Stimulated activated CD8-positive, alpha-beta memory T cell treated with anti-CD3 and anti-CD28 coated beads, Interleukin-2, amount 100 ng/mL, for 1 hour (primary cell): ENCODE data around the gene NEGR1.
"Not testable (repeated sequence)": the region's sequence is repeated elsewhere in the genome, so short reads cannot be mapped to it uniquely, and the experiment has no call there.

Experiments used
- DNase-seq, 2 donors: peaks; one replicate each; pipeline ENCODE4 v3.0.0-alpha.2; 2020; ENCODE audit warnings: low read depth in 2 of 2

Gene NEGR1

DNA sequence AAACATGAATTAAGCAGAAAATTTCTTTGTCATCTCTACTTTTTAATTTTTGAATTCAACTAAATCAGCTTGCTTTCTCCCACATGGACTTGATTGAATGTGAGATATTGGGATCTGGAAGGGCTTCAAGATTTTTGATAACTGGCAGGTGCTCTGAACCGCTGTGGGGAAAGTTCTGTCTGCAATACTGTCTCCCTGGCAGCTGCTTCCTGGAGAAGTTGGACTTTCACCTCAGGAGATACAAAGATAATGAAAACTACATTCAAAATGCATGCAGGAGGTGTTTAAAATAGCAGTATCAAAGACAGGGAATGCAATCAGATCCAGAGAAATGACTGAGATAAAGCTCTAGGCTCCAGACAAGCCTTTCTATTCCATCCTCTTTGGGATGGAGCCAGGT is 338.3 kb downstream of the NEGR1 start:
- no peak for DNase-seq

DNA sequence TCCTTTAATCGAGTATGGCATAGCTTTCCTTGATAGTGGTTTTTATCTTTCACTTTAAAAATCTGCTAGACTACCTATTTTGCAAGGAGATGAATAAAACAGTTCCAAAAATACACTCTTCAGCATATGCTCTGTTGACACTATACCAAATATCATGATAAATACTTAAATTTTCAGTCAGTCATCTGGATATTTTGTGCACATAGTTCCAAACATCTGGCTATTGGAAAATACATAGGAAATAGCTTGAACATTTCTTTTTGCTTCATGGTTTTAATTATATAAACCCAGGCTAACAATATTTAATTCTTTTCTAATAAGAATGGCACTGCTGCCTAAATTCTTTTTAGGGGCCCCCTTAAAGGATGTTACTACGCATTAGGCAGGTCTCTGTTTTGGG is 342.1 kb downstream of the NEGR1 start:
- DNase-seq = no peak

- no peak for DNase-seq
Measured at GRCh38 chr1:71930511-71930910, 351.8 kb downstream of the NEGR1 start.

- DNase-seq = no peak
Measured at GRCh38 chr1:71921935-71922559, 360.3 kb downstream of the NEGR1 start.

DNA sequence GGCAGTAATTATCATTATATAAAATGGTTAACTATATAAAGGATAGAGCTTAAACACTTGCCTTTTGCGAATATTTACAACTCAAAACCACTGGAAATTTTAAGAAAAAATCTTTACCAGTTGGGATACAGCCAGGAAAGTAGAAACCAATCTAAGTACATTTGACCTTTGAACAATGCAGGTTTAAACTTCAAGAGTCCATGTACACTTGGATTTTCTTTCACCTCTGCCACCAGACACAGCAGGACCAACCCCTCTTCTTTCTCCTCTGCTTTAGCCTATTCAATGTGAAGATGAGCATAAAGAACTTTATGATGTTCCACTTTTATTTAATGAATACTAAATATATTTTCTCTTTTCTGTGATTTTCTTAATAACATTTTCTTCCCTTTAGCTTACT is 361.1 kb downstream of the NEGR1 start:
- no peak for DNase-seq

DNA sequence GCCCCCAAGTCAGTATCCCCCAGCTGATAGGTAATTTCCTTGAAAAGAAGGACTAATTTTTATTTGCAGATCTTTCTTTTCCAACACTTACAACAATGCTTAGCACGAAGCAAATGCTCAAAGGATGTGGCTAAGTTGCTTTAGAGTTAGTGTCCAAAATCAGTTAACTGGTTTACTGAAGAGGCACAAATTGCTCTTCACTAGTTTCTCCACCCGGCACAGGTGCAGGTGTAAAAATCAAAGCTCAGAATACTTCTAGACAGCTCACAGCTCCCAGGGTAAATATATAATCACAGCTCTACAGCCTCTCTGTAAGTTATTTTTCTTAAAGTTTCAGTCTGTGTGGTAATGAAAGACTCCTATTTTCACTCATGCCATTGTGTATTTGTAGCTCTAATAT is 361.8 kb downstream of the NEGR1 start:
- DNase-seq = no peak

DNA sequence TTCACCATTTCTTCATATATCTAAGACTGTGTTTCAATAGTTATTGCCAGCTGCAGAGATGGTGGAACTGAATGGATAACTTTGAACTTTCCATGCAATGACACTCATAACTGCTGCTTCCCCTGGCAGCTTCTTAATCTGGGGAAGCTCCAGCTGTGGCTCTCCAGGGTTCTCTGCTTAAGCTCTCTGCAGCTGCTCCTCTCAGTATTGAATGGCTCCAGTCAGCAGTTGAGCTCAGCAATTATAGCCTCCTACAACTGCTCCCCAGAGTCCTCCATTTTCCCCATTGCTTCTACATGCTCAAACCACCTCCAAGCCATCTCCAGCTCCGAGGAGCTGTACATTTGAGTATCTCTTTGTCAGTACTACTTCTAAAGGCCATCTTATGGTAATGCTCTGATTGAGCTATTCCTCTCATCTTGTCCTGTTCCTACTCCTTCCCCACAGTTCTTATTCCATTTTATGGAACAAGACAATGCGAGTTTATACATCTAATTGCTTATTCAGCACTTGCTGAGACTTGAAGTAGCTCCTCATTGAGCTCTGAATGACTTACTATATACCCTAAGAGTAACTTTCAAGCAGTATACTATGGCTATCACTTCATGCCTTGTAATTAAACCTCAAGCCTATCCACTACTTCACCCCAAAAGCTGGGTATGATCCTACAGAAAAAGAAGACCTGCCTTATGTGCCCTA is 362.4 kb downstream of the NEGR1 start:
- no peak for DNase-seq

- DNase-seq = no peak
Measured at GRCh38 chr1:71918630-71919029, 363.7 kb downstream of the NEGR1 start.

GRCh38 chr1:71916894-71917293 is 365.4 kb downstream of the NEGR1 start:
- no peak for DNase-seq

GRCh38 chr1:71914626-71915025 is 367.7 kb downstream of the NEGR1 start:
- DNase-seq = no peak

DNA sequence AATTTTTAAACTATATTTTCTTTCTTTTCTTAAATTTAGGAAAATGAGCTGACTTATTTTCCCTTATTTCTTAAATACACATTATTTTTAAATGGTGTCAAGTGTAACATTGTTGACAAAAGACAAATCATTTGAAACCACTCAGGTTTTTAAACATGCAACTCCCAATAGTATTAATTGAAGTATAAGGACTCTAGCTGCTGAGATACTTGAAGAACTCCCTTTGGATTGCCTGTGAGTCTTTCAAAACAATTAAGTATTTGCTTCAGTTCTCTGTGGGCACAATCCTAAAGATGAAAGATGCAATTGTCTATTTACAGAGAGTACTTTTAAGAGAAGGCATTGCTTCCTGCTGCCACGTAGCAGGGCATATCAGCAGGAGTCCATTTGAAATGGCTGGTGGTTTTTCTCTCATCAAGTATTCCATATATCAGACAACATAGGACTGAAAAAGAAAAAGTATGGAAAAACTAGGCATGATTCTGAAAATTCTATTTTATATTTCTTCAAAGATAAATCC is 373.4 kb downstream of the NEGR1 start:
- no peak for DNase-seq

DNA sequence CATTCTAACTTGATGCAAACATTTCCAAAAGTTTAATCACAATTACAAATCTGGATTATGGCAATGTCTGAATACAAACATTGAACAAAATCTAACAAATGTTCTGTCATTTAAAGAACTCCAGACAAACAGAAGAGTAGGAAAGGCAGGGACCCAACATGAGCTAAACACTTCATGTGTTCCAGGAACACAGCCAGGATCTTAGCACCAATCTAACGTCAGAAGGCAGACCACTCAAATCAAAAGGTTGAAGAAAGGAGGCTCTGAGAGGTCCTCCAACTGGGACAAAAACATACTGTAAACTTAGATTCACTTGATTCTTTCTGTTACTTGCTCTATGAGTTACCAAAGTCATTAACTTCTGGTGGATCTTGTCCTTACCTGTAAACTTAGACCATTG is 374.0 kb downstream of the NEGR1 start:
- DNase-seq = no peak

DNA sequence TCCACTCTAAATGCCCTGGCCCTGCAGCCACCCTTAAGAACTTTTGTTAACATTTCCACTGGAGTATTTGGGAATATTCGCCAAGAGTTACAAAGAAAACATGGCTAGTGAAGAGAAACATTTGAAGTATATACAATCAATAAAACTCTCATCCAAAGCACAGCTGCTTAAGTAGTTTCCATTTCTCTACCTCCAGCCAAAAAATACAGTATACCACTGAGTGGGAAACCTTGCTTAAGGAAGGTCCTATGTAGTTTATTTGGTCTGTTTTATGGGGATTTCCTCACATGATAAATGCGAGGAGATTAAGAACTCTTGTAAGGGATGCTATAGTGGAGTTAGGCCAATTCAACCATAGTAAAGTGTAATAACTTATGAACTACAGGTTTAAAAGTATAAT is 382.5 kb downstream of the NEGR1 start:
- DNase-seq = no peak

- not testable (repeated sequence) for DNase-seq
Measured at GRCh38 chr1:71888166-71888565, 394.2 kb downstream of the NEGR1 start.

DNA sequence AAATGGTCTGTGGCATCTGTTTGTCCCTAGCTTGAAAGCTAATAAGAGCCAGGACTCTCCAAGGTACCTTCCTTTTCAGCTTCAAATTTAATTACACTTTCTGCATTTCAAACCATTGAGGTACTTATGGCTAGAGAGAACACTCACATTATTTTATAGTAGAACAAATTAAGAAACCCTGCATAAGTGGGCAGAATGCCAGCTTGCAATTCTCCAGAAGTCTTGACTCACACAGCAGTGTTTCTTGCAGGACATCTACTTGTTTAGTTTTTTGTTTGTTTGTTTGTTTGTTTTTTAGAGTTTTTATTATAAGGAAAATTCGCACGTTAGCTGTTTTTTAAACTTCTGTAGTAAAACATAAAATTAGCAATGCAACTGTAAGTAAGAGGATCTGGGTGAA is 397.2 kb downstream of the NEGR1 start:
- no peak for DNase-seq

GRCh38 chr1:71882637-71883036 is 399.7 kb downstream of the NEGR1 start:
- no peak for DNase-seq

GRCh38 chr1:71882226-71882625 is 400.1 kb downstream of the NEGR1 start:
- DNase-seq = no peak

- no peak for DNase-seq
Measured at GRCh38 chr1:71881611-71882010, 400.7 kb downstream of the NEGR1 start.

- no peak for DNase-seq
Measured at GRCh38 chr1:71869326-71869725, 413.0 kb downstream of the NEGR1 start.

GRCh38 chr1:71862756-71863155 is 419.6 kb downstream of the NEGR1 start:
- DNase-seq = no peak

DNA sequence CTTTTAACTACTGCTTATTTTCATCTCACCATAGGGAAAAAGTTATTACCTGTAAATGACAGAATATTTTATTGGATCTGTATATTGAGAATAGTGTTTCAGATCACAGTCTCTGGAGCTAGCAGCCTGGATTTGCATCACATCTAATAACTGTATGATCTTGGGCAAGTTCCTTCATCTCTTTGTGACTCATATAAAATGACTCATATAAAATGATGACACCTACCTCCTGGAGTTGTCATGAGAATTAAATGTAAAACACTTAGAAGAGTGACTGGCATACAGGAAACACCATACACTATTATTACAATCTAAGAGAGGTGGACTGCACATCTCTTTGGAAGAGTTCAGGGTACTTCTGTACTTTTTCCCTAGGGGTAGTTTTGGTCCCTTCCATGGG is 421.3 kb downstream of the NEGR1 start:
- no peak for DNase-seq

DNA sequence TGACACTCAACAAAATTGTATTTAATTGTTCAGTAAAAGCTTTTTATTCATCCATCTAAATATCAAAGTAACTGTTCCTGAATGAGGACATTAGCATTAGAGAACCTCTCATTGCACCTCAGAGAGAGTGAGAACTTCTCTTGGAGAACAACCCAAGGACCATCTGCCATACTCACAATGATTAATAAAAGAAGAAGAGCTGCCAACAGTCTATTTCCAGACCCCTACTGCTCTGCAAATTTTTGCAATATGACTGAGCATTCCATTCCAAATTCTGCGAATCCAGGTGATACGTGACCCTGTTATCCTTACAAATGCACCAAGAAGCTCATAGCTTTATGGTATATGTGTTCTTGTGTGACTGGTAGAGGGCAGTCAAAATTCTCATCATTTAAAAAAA is 422.5 kb downstream of the NEGR1 start:
- DNase-seq = no peak

GRCh38 chr1:71857862-71858261 is 424.5 kb downstream of the NEGR1 start:
- DNase-seq = no peak

- DNase-seq = no peak
Measured at GRCh38 chr1:71853360-71853759, 429.0 kb downstream of the NEGR1 start.
